Uterus (tissue), 2 donors: ENCODE measurements around the gene DMRT3.

Source experiments
- CTCF ChIP-seq, 4 experiments: fragments of 200-600 bp in 2 of 4; fragments of 450-650 bp in 2 of 4; sonication (generic) in 2 of 4; IDR thresholded peaks; one replicate each; pipeline ENCODE4 v1.5.1; 2016 to 2019; ENCODE audit warnings: antibody characterized with exemption in 4 of 4, mild to moderate bottlenecking in 2 of 4, moderate library complexity in 1 of 4
- POLR2A ChIP-seq, 2 donors: fragments of 450-650 bp; IDR thresholded peaks; one replicate each; pipeline ENCODE4 v1.6.1; 2016; ENCODE audit warnings: antibody characterized with exemption in 2 of 2, mild to moderate bottlenecking in 1 of 2, moderate library complexity in 1 of 2

GRCh38 chr9:947985-948384 is 28.5 kb upstream of the DMRT3 start:
- no peak for TF ChIP-seq CTCF (IDR thresholded peaks at IDR 0.05)
- no peak for TF ChIP-seq POLR2A (IDR thresholded peaks at IDR 0.05)
